SK-N-MC (cell line): Measurements from ENCODE around the gene LGR6.

ENCODE experiments used
- DNase-seq: peaks from one replicate; pipeline ENCODE4 v3.0.0-alpha.2; 2011; ENCODE audit warnings: low read depth, low spot score
- H3K27ac ChIP-seq: fragments of 200-600 bp; sonication (generic); 2 replicates; pipeline ENCODE4 v1.5.1; 2016; ENCODE audit warnings: mixed run types
- H3K36me3 ChIP-seq: fragments of 200-600 bp; sonication (generic); 2 replicates; pipeline ENCODE4 v1.6.1; 2017; ENCODE audit warnings: antibody characterized with exemption, low read length, mixed read lengths; ENCODE audit not compliant: insufficient read depth
- H3K4me3 ChIP-seq: fragments of 200-600 bp; sonication (generic); 2 replicates; pipeline ENCODE4 v1.5.1; 2016
- H3K9ac ChIP-seq: fragments of 200-600 bp; sonication (generic); 2 replicates; pipeline ENCODE4 v1.8.0; 2017; ENCODE audit warnings: mixed run types, mixed read lengths; ENCODE audit not compliant: insufficient read length
- H3K9me3 ChIP-seq: fragments of 200-600 bp; sonication (generic); 2 replicates; pipeline ENCODE4 v1.6.1; 2017; ENCODE audit warnings: low read depth, mild to moderate bottlenecking, antibody characterized with exemption, low read length, moderate library complexity, mixed read lengths
- EZH2 ChIP-seq: fragments of 200-600 bp; sonication (generic); IDR thresholded peaks from one replicate; pipeline ENCODE4 v1.6.1; 2017; ENCODE audit warnings: antibody characterized with exemption
- FOXP2 ChIP-seq: optimal IDR thresholded peaks from 2 replicates; pipeline ENCODE3; 2011; ENCODE audit warnings: mild to moderate bottlenecking, moderate library complexity; ENCODE audit not compliant: insufficient read depth; ENCODE audit errors: extremely low read length, control extremely low read depth
- POLR2AphosphoS5 ChIP-seq: IDR thresholded peaks from 2 replicates; pipeline ENCODE4 v1.6.1; 2012; ENCODE audit warnings: mild to moderate bottlenecking, low read depth, low read length, borderline replicate concordance

LGR6 gene

GRCh38 chr1:202181586-202181985 is 12.0 kb upstream of the LGR6 start:
- H3K4me3 ChIP-seq = no peak overlapping the region
- no peak overlapping the region for H3K27ac ChIP-seq
- no peaks in the 10 kb centered on the region for H3K9me3 ChIP-seq
- TF ChIP-seq POLR2AphosphoS5 (no peak), FOXP2 (no peak), EZH2 (no peak)
- H3K9ac ChIP-seq = no peak overlapping the region
- H3K36me3 ChIP-seq = no peaks in the 10 kb centered on the region
- no peak for DNase-seq

GRCh38 chr1:202182040-202182877 is 11.3 kb upstream of the LGR6 start:
- no peak for DNase-seq
- H3K9me3 ChIP-seq = no peaks in the 10 kb centered on the region
- no peak overlapping the region for H3K9ac ChIP-seq
- TF ChIP-seq POLR2AphosphoS5 (no peak), FOXP2 (no peak), EZH2 (no peak)
- H3K36me3 ChIP-seq = no peaks in the 10 kb centered on the region
- H3K27ac ChIP-seq = no peak overlapping the region
- no peak overlapping the region for H3K4me3 ChIP-seq

GRCh38 chr1:202184750-202185460 is 8.7 kb upstream of the LGR6 start:
- no peaks in the 10 kb centered on the region for H3K9me3 ChIP-seq
- H3K4me3 ChIP-seq = no peak overlapping the region
- DNase-seq = peak; percentile 35
- H3K36me3 ChIP-seq = no peaks in the 10 kb centered on the region
- no peak overlapping the region for H3K9ac ChIP-seq
- no peak for TF ChIP-seq FOXP2
- no peak for TF ChIP-seq POLR2AphosphoS5
- TF ChIP-seq EZH2 = no peak
- H3K27ac ChIP-seq = no peak overlapping the region

DNA sequence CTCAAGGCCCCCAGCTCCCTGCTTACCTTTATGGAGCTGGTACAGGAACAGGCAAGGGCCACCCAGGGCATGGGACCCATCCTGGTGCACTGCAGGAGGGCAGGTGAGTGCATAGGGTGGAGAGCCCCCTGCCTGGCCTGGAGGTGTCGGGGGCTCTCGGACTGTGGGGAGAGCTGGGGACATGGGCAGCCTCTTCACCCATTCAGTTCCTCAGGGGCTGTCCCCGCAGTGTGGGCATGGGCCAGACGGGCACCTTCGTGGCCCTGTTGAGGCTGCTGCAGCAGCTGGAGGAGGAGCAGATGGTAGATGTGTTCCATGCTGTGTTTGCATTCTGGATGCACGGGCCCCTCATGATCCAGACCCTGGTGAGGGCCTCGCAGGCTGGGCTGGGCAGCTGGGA is 7.3 kb upstream of the LGR6 start:
- H3K27ac ChIP-seq = no peak overlapping the region
- no peak for TF ChIP-seq EZH2
- no peak for TF ChIP-seq POLR2AphosphoS5
- TF ChIP-seq FOXP2 = no peak
- H3K9ac ChIP-seq = no peak overlapping the region
- H3K9me3 ChIP-seq = no peaks in the 10 kb centered on the region
- H3K36me3 ChIP-seq = no peaks in the 10 kb centered on the region
- DNase-seq = no peak
- H3K4me3 ChIP-seq = no peak overlapping the region

DNA sequence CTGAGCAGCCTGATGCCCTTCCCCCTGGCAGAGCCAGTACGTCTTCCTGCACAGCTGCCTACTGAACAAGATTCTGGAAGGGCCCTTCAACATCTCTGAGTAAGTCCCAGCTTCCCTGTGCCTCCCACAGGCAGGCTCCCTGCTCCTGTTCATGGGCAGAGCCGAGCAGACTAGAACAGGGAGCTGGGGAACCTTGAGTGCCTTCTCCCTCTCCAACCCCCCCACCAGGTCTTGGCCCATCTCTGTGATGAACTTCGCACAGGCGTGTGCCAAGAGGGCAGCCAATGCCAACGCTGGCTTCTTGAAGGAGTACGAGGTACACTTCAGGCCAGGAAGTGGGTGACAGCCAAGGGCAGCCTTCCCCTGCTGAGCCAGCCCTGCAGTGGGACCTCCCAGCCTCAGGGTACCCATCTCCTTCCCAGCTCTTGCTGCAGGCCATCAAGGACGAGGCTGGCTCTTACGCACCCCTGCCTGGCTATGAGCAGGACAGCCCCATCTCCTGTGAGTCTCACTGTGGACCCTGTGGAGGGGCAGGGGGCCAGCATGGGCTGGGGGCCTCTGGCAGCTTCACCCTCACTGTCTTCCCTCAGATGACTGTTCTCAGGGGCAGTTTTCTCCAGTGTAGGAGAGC is 6.4 kb upstream of the LGR6 start:
- no peak for DNase-seq
- no peak overlapping the region for H3K27ac ChIP-seq
- H3K4me3 ChIP-seq = no peak overlapping the region
- TF ChIP-seq FOXP2 (no peak), EZH2 (no peak), POLR2AphosphoS5 (no peak)
- no peaks in the 10 kb centered on the region for H3K9me3 ChIP-seq
- H3K36me3 ChIP-seq = no peaks in the 10 kb centered on the region
- H3K9ac ChIP-seq = no peak overlapping the region

GRCh38 chr1:202187697-202188407 is 5.7 kb upstream of the LGR6 start:
- Histone ChIP-seq H3K36me3 (no peaks in the 10 kb centered on the region), H3K4me3 (no peak overlapping the region), H3K9ac (no peak overlapping the region), H3K27ac (no peak overlapping the region), H3K9me3 (no peaks in the 10 kb centered on the region)
- TF ChIP-seq FOXP2 (no peak), POLR2AphosphoS5 (no peak), EZH2 (no peak)
- no peak for DNase-seq

DNA sequence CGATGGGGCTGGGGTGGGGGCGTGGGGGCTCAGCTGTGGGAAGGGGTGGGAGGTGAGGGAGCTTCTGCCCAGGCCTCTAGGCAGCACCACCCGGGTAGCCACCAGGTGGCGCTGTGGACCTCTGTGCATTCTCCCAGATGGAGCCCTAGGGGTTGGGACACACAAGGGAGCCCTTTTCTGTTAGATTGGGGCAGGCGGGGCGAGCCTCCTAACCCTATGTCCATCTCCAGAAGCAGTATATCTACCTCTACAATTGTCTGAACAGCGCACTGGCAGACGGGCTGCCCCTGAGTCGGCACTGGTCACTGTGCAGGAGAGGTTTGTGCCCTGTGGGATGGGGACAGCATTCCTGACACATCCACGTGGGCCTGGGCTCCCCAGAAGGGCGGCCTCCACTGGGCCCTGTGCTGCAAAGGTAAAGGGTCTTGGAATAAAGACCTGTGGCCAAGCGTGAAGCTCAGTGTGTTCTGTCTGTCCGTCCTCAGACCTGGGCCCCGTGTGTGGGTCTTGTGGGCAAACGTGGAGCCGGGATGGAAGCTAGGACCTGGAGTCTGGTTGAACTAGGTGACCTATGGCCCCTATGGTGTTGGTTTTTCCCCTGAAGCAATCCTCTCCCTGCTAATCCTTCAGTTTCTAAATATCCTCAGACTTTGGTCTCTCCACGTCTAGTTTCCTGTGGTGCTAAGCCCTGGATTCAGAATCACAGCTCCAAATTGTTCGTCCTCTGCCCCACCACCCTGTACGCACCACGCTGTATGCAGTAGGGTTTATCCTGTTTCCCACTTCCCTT is 4.4 kb upstream of the LGR6 start:
- Histone ChIP-seq H3K9ac (no peak overlapping the region), H3K27ac (no peak overlapping the region), H3K9me3 (no peaks in the 10 kb centered on the region), H3K4me3 (no peak overlapping the region), H3K36me3 (no peaks in the 10 kb centered on the region)
- TF ChIP-seq POLR2AphosphoS5 (no peak), EZH2 (no peak), FOXP2 (no peak)
- no peak for DNase-seq
